ENCODE measurements around the gene AMOTL1. TPM values are rescaled to one million over a fixed set of nuclear protein-coding genes. Genes with fewer than 3 reads are reported as not detected.

AMOTL1 gene
- total RNA-seq, 4 donors from 2014 or later = 47.2 to 91.6 (median 66.9) TPM

DNA sequence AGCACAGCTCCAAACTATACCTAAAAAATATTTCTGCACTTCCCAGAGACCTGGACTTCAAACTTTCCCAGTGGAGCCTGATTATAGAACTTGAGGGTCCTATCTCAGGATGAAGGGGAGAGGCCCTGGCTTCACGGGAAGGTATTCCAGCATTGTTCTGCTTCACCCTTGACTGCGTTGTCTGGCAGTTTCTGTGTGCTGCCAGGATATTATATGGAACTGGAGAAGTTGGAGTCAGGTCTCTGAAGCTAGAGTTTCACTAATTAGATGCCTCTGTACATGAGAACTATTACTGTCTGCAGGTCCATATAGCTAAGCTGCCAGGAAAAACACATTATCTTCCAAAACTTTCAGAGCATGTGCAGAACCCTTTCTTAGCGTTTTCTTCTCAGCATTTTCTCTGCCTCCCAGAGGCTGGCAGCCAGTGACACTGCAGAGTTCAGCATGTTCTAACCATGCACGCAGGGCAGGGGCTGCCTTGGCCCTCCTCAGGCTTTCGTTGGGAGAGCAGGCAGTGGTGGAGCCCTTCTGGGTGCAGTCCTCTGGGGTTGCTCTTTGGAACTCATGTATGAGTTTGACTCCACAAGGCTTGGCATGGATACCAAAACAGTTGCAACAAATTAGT, 105.9 kb downstream of the AMOTL1 start:
- peaks cover 8 to 99% (median 39%) of the 10 kb centered on the region in 3 donors for H3K36me3 ChIP-seq
- TF ChIP-seq, protein P1, sequence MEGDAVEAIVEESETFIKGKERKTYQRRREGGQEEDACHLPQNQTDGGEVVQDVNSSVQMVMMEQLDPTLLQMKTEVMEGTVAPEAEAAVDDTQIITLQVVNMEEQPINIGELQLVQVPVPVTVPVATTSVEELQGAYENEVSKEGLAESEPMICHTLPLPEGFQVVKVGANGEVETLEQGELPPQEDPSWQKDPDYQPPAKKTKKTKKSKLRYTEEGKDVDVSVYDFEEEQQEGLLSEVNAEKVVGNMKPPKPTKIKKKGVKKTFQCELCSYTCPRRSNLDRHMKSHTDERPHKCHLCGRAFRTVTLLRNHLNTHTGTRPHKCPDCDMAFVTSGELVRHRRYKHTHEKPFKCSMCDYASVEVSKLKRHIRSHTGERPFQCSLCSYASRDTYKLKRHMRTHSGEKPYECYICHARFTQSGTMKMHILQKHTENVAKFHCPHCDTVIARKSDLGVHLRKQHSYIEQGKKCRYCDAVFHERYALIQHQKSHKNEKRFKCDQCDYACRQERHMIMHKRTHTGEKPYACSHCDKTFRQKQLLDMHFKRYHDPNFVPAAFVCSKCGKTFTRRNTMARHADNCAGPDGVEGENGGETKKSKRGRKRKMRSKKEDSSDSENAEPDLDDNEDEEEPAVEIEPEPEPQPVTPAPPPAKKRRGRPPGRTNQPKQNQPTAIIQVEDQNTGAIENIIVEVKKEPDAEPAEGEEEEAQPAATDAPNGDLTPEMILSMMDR (IDR thresholded peaks at IDR 0.05) = no peak
- no peak for TF ChIP-seq POLR2A (IDR thresholded peaks at IDR 0.05)

GRCh38 chr11:94876222-94876621, 108.1 kb downstream of the AMOTL1 start:
- intact Hi-C loops (cut with DNase I) = no loop called here
- peaks cover 0 to 37% (median 14%) of the 10 kb centered on the region in 3 donors for H3K4me1 ChIP-seq
- H3K9me3 ChIP-seq = no peaks in the 10 kb centered on the region
- H3K4me3 ChIP-seq = no peak overlapping the region
- DNase-seq = no peak
- TF ChIP-seq, protein P1 (IDR thresholded peaks at IDR 0.05) = no peak
- TF ChIP-seq POLR2A (IDR thresholded peaks at IDR 0.05) = no peak
- H3K27me3 ChIP-seq = no peaks in the 10 kb centered on the region
- peaks cover 0 to 96% (median 19%) of the 10 kb centered on the region in 3 donors for H3K36me3 ChIP-seq
- 71 to 94% methylated on average over 8 of the region's 8 CpGs for WGBS, 2 donors
- H3K27ac ChIP-seq = peak overlapping the region in 3 of 4 donors; percentile 64 to 82 (median 68)

More for the DNA sequence above, 105.9 kb downstream of the AMOTL1 start:
- Histone ChIP-seq H3K9me3 (no peaks in the 10 kb centered on the region), H3K27ac (no peak overlapping the region), H3K4me3 (no peak overlapping the region), H3K4me1 (peaks cover 0 to 37% (median 14%) of the 10 kb centered on the region in 3 donors), H3K27me3 (no peaks in the 10 kb centered on the region)
- no peak for DNase-seq
- intact Hi-C loops (cut with DNase I) = no loop called here
- 51 to 61% methylated on average over 3 to 5 of the region's 5 CpGs for WGBS, 2 donors

DNA sequence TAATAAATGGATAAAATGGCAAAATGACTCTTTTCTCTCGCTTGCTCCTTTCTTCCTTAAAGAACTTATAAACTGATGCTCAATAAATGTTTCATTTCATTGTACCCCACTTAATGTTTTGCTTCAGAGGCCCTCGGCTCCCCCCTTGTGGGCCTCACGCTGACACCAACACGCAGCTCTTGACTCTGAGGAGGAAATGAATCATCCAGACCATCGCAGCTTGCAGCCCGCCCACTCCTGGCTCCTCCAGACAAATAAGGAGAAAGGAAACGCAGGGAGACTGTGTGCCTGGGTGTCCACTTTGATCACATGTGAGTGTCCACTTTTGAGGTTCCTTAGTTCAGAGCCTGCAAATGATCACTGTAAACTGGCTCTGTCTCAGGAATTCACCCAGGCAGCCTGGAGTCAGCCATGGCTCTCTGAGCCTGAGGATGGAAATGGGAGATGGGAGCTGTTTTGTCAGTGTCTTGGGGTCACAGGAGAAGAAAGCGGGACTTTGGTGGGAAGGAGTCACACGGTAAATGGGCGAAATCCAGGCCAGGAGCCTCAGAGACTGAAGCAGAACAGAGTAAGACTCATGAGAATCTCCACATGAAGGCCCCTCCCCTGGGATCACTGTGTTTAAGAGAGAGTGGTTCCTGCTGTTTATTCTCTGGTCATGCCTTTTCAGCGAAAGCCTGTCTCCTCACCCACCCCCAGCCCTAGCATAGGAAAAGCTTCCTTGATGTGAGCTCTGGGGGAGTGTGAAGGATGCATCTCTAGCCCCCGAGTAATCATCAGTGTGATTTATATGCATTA, 108.7 kb downstream of the AMOTL1 start:
- TF ChIP-seq POLR2A (IDR thresholded peaks at IDR 0.05) = no peak
- TF ChIP-seq, protein P1 (IDR thresholded peaks at IDR 0.05) = peak in 3 of 6 experiments; percentile 12 to 23 (median 22)
- H3K27ac ChIP-seq = peak overlapping the region; percentile 38 to 82 (median 66)
- no peak for DNase-seq
- H3K36me3 ChIP-seq = peaks cover 0 to 96% (median 19%) of the 10 kb centered on the region in 3 donors
- peaks cover 0 to 37% (median 14%) of the 10 kb centered on the region in 3 donors for H3K4me1 ChIP-seq
- 30 to 41% methylated on average over 10 to 12 of the region's 12 CpGs for WGBS, 2 donors
- H3K4me3 ChIP-seq = no peak overlapping the region
- intact Hi-C loops (cut with DNase I) = no loop called here
- no peaks in the 10 kb centered on the region for H3K27me3 ChIP-seq
- no peaks in the 10 kb centered on the region for H3K9me3 ChIP-seq

GRCh38 chr11:94877443-94878200, 109.5 kb downstream of the AMOTL1 start:
- no peak for DNase-seq
- no peak overlapping the region for H3K4me3 ChIP-seq
- no peak for TF ChIP-seq POLR2A (IDR thresholded peaks at IDR 0.05)
- TF ChIP-seq, protein P1 (IDR thresholded peaks at IDR 0.05) = no peak
- peaks cover 0 to 92% (median 13%) of the 10 kb centered on the region in 3 donors for H3K36me3 ChIP-seq
- no peaks in the 10 kb centered on the region for H3K9me3 ChIP-seq
- peak overlapping the region in 3 of 4 donors; percentile 64 to 82 (median 68) for H3K27ac ChIP-seq
- intact Hi-C loops (cut with DNase I) = no loop called here
- whole genome bisulfite sequencing, 2 donors = 87 to 90% methylated on average over 9 to 11 of the region's 11 CpGs
- H3K4me1 ChIP-seq = peaks cover 0 to 45% (median 14%) of the 10 kb centered on the region in 3 donors
- H3K27me3 ChIP-seq = no peaks in the 10 kb centered on the region

Measured in esophagus squamous epithelium (tissue), 5 donors.